T-cell (primary cell): ENCODE data around the gene TMEM234. TPM values are rescaled to one million over a fixed set of nuclear protein-coding genes. Genes with fewer than 3 reads are reported as not detected.

Experiments
- ATAC-seq, 4 experiments: fragments of 200-7000 bp in 3 of 4; fragments of 150-1000 bp in 1 of 4; cut with Tn5 transposase; replicated peaks in 1 of 4; 1 replicate in 3 of 4; 2 replicates in 1 of 4; pipeline ENCODE4 v1.10.0; 2021; ENCODE audit warnings: moderate library complexity in 3 of 4, mild to moderate bottlenecking in 2 of 4, moderate number of reproducible peaks in 1 of 4
- CTCF ChIA-PET, 2 donors: fragments of 300-600 bp; sonication (Branson Sonifier 250); formaldehyde crosslinking; loops; one replicate each; lab custom pipeline; 2022; ENCODE audit warnings: antibody characterized with exemption in 2 of 2; lab: Charles Lee
- POLR2A ChIA-PET, 2 donors: fragments of 300-600 bp; sonication (Branson Sonifier 250); formaldehyde crosslinking; loops; one replicate each; lab custom pipeline; 2022; ENCODE audit warnings: antibody characterized with exemption in 2 of 2; lab: Charles Lee
- DNase-seq, 35 experiments: peaks; one replicate each; pipeline versions ENCODE4 v3.0.0 to v3.0.0-alpha.2; 2013 to 2023
- H3K27ac ChIP-seq: one replicate; pipeline ENCODE4 v1.5.1; 2013; ENCODE audit warnings: low read length
- H3K27me3 ChIP-seq, 2 experiments: replicated peaks in 1 of 2; 1 replicate in 1 of 2; 2 replicates in 1 of 2; pipeline versions ENCODE4 v1.6.1 to v1.7.0; 2013; ENCODE audit warnings: low read length in 1 of 2, mixed read lengths in 1 of 2; ENCODE audit not compliant: control insufficient read depth in 2 of 2, insufficient read depth in 2 of 2; ENCODE audit errors: extremely low read depth in 1 of 2
- H3K36me3 ChIP-seq, 2 donors: 1 replicate in 1 of 2; 2 replicates in 1 of 2; pipeline versions ENCODE4 v1.6.1 to v1.7.0; 2013; ENCODE audit warnings: low read length in 1 of 2; ENCODE audit not compliant: control insufficient read depth in 2 of 2, insufficient read depth in 1 of 2; ENCODE audit errors: extremely low read depth in 1 of 2
- H3K4me1 ChIP-seq, 2 experiments: 1 replicate in 1 of 2; 2 replicates in 1 of 2; pipeline versions ENCODE4 v1.6.1 to v1.7.0; 2013; ENCODE audit warnings: low read length in 2 of 2, mixed read lengths in 1 of 2; ENCODE audit not compliant: insufficient read depth in 2 of 2, control insufficient read depth in 1 of 2; ENCODE audit errors: extremely low read depth in 1 of 2
- H3K4me3 ChIP-seq, 2 donors: 1 replicate in 1 of 2; 2 replicates in 1 of 2; pipeline versions ENCODE4 v1.5.1 to v1.7.0; 2013; ENCODE audit warnings: mild to moderate bottlenecking in 2 of 2, low read length in 1 of 2, moderate library complexity in 1 of 2; ENCODE audit not compliant: control insufficient read depth in 1 of 2; ENCODE audit errors: extremely low read depth in 1 of 2
- H3K9me3 ChIP-seq: 2 replicates; pipeline ENCODE4 v1.7.0; 2013
- H3K27ac Mint-ChIP-seq, 2 donors: one replicate each; pipeline ENCODE4 v1.8.0; 2020 to 2021; ENCODE audit warnings: mild to moderate bottlenecking in 2 of 2, mixed read lengths in 2 of 2
- H3K27me3 Mint-ChIP-seq, 2 donors: one replicate each; pipeline ENCODE4 v1.8.0; 2021 to 2022; ENCODE audit warnings: mixed read lengths in 2 of 2
- H3K36me3 Mint-ChIP-seq: one replicate; pipeline ENCODE4 v1.8.0; 2021; ENCODE audit warnings: mixed read lengths
- H3K4me1 Mint-ChIP-seq, 3 donors: one replicate each; pipeline ENCODE4 v1.8.0; 2020 to 2022; ENCODE audit warnings: mixed read lengths in 3 of 3, mild to moderate bottlenecking in 1 of 3
- H3K4me3 Mint-ChIP-seq, 3 donors: one replicate each; pipeline ENCODE4 v1.8.0; 2020 to 2022; ENCODE audit warnings: mild to moderate bottlenecking in 3 of 3, mixed read lengths in 3 of 3, moderate library complexity in 3 of 3
- H3K9me3 Mint-ChIP-seq, 3 donors: one replicate each; pipeline ENCODE4 v1.8.0; 2020 to 2022; ENCODE audit warnings: mixed read lengths in 3 of 3
- WGBS: methylation state at CpG from one replicate; pipeline ENCODE4 v1.1.5; 2013; ENCODE audit warnings: missing lambda C conversion rate; ENCODE audit not compliant: insufficient coverage; 5-methylcytosine and 5-hydroxymethylcytosine counted together
- total RNA-seq, 35 experiments: library from RNA in 6 of 35; stranded (reverse) in 6 of 35; fragments of 120-200 nt in 1 of 35; gene quantifications; one replicate each; pipeline versions ENCODE4 v1.2.1 to v1.2.4 and lab custom pipeline; 2013 to 2026

The TMEM234 gene
- total RNA-seq, 5 donors from 2014 or later (not counting 1 experiment from before 2014, with no cell fraction given), result 14.0 to 29.6 (median 26.0) TPM

DNA sequence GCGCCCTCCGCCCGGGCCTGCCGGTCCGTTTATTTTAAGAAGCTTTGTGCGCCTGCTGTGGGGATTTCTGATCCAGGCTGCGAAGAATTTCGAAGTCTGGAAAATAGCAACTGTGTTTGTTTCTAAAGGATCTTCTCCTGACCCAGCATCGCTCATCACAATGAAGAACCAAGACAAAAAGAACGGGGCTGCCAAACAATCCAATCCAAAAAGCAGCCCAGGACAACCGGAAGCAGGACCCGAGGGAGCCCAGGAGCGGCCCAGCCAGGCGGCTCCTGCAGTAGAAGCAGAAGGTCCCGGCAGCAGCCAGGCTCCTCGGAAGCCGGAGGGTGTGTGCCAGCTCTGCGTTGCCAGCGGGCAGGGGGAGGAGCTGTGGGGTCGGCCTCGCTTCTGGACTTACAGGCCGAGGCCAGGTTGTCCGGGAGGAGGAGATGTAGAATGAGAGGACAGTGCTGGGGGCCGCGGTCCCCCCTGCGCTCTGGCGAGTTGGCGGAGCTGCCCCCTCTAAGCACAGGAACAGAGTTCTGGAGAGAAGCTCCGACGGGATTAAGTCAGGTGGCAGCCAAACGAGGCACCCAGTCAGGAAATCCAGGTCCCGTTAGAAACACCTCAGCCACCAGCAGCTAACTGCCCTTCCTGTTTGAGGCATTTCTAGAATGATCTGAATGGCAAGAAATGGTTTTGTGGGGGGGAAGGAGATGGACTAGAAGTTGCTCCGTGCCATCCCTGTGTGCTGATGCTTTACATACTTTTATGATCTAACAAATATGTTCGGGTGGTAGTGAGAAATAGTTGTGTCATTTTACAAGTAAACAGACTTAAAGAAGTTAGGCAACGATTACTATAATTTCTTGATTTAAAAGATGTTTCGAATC is 41.7 kb downstream of the TMEM234 start:
- ATAC-seq (no peak), DNase-seq (peak in 11 of 35 experiments; percentile 2 to 43 (median 17))
- Mint-ChIP-seq H3K9me3 (no peaks in the 10 kb centered on the region), H3K27ac (peak overlapping the region; percentile 58 to 80), H3K27me3 (no peaks in the 10 kb centered on the region), H3K4me1 (peaks cover 44 to 46% (median 45%) of the 10 kb centered on the region in 3 donors), H3K4me3 (peak overlapping the region; percentile 87 to 93 (median 90)), H3K36me3 (peaks cover 28% of the 10 kb centered on the region)
- peaks cover 7 to 39% of the 10 kb centered on the region in 2 experiments for H3K4me1 ChIP-seq
- H3K4me3 ChIP-seq, result peak overlapping the region; percentile 86 to 91
- peak overlapping the region; percentile 65 for H3K27ac ChIP-seq
- no peaks in the 10 kb centered on the region for H3K9me3 ChIP-seq
- 1% methylated on average over 16 of the region's 36 CpGs for WGBS
- H3K27me3 ChIP-seq, result no peaks in the 10 kb centered on the region
- peaks cover 8 to 28% of the 10 kb centered on the region in 2 donors for H3K36me3 ChIP-seq
- ChIA-PET CTCF (no interaction called here), POLR2A (interaction anchor here in 1 of 2 donors (0.6 kb wide), 1 partner anchor 209 kb away, joined by 3 read pairs; no protein-coding TSS in a partner anchor)

DNA sequence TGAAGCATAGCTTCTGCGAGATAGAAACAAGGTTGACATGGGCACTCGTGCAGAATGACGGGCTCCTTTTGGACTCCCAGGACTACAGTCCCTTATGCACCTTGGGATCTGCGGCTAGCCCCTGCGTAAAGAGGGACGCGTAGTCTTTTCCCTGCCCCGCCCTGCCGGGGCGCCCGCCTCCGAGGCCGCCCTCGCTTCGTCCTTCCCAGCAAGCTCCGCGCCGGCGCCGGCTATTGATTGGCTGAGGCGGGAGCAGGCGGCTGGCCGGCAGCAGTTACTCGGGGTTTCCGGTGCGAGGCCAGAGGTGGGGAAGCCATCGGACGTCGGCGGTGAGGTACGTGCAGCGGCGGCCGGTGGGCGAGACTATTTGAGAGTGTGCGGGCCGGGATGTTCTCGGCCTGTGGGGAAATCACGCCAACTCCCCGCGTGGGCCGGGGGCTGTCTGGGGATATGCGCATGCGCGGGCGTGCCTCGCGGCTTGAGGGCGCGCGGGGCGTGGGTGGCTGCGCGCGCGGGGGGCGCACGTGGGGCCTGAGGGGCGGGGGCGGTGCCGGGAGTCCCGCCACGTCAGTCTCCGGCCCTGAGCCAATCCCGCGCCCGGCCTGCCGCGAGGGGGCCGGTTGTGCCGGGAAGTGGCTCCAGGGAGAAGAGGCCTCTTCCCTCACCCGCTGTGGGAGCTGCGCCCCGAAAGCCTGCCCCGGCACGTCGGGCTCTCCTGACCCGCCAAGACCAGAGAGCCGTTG is 42.5 kb downstream of the TMEM234 start, which contains the start of gene TXLNA:
Gene TXLNA (plus strand): TSS at position 233 of the 743 bp plus-strand sequence. CDS start 671 bp downstream, outside the sequence.
- Histone ChIP-seq H3K9me3 (no peaks in the 10 kb centered on the region), H3K27me3 (no peaks in the 10 kb centered on the region), H3K4me3 (peak within 1 kb of the TSS; percentile 86 to 91), H3K4me1 (peaks cover 7 to 37% of the 10 kb centered on the region in 2 experiments), H3K36me3 (peaks cover 12 to 23% of the 10 kb centered on the region in 2 donors), H3K27ac (peak within 1 kb of the TSS; percentile 65)
- Mint-ChIP-seq H3K4me1 (peaks cover 39 to 44% (median 41%) of the 10 kb centered on the region in 3 donors), H3K27ac (peak within 1 kb of the TSS; percentile 94 to 95), H3K36me3 (peaks cover 23% of the 10 kb centered on the region), H3K9me3 (no peaks in the 10 kb centered on the region), H3K4me3 (peak within 1 kb of the TSS; percentile 87 to 93 (median 90)), H3K27me3 (no peaks in the 10 kb centered on the region)
- POLR2A ChIA-PET, result interaction anchor here (0.6 to 1.0 kb wide), 5 partner anchors 71 to 210 kb away, joined by 3 to 17 read pairs (median 3); partner anchors contain the start of genes KPNA6 (in 1 of the 2) and MARCKSL1 (in 1 of the 2)
- under 1% methylated on average over 76 of the region's 79 CpGs for WGBS
- DNase-seq (peak; percentile 56 to 91 (median 78)), ATAC-seq (peak; percentile 89 to 92 (median 90))
- CTCF ChIA-PET, result interaction anchor here (0.5 to 0.6 kb wide), 2 partner anchors 69 to 748 kb away, joined by 3 to 4 read pairs; no protein-coding TSS in a partner anchor

DNA sequence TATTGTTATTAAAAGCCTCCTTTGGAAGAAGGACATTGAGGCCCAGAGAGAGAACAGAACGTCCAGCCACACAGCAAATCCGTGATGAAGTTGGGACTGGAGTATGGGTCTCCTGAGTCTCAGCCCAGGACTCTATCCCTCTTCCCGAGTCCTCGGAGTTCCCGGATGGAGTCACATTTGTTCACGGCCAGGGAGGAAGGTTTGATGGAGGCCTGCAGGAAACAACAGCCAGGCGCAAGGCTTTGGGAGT is 43.0 kb downstream of the TMEM234 start:
- Mint-ChIP-seq H3K4me3 (peak overlapping the region; percentile 87 to 93 (median 90)), H3K9me3 (no peaks in the 10 kb centered on the region), H3K4me1 (peaks cover 34 to 40% (median 36%) of the 10 kb centered on the region in 3 donors), H3K36me3 (peaks cover 22% of the 10 kb centered on the region), H3K27me3 (no peaks in the 10 kb centered on the region), H3K27ac (peak overlapping the region; percentile 94 to 95)
- WGBS, result 22% methylated on average over 7 of the region's 7 CpGs
- CTCF ChIA-PET, result interaction anchor here (0.5 to 0.6 kb wide), 2 partner anchors 70 to 748 kb away, joined by 3 to 4 read pairs; no protein-coding TSS in a partner anchor
- POLR2A ChIA-PET, result interaction anchor here (0.6 to 1.0 kb wide), 4 partner anchors 71 to 157 kb away, joined by 3 to 17 read pairs (median 4); partner anchors contain the start of genes KPNA6 (in 1 of the 2) and MARCKSL1 (in 1 of the 2)
- DNase-seq (no peak), ATAC-seq (no peak)
- H3K9me3 ChIP-seq, result no peaks in the 10 kb centered on the region
- no peaks in the 10 kb centered on the region for H3K27me3 ChIP-seq
- H3K4me3 ChIP-seq, result peak overlapping the region; percentile 58 to 91
- peak overlapping the region; percentile 65 for H3K27ac ChIP-seq
- peaks cover 7 to 35% of the 10 kb centered on the region in 2 experiments for H3K4me1 ChIP-seq
- H3K36me3 ChIP-seq, result peaks cover 8 to 18% of the 10 kb centered on the region in 2 donors

DNA sequence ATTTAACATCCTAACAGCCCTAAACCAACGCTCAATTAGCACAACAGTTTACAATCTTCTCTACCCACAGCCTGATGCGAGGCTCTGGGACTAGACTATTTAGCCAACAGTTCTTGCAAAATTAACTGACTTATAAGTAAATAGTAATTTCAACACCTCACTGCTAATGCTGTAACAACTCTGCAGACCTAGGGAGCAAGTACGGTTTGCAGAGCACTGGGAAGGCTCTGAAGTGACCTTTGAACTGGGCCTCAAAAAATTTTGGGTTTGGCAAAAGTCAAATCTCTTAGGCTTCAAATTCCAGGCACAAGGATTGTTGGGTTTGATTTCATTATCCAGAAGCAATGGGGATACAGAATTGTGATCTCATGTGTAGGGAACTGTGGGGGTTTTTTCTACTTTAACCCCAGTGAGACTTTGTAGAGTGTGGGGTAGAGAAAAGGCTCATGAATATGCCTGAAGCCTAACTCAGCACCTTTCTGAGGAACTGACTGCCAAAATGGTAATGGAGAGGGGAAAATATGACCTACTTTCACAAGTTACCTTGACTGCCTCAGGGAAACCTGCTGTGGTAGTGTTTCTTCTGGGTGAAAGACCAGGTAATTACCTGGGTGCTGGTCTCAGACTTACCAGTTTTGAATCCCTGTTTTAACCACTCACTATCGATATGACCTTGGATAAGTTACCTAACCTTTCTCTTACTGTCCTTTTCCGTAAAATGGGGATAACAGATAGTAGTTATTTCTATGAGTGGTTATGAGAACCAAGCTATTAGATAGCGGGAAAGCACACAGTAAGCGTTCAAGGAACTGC is 43.6 kb downstream of the TMEM234 start:
- H3K36me3 Mint-ChIP-seq, result peaks cover 18% of the 10 kb centered on the region
- H3K27me3 ChIP-seq, result no peaks in the 10 kb centered on the region
- peaks cover 4 to 15% of the 10 kb centered on the region in 2 donors for H3K36me3 ChIP-seq
- ChIA-PET POLR2A (interaction anchor here (0.6 to 1.0 kb wide), 4 partner anchors 70 to 158 kb away, joined by 3 to 17 read pairs (median 4); partner anchors contain the start of genes KPNA6 (in 1 of the 2) and MARCKSL1 (in 1 of the 2)), CTCF (no interaction called here)
- H3K4me1 ChIP-seq, result peaks cover 7 to 35% of the 10 kb centered on the region in 2 experiments
- H3K4me3 ChIP-seq, result peak overlapping the region in 1 of 2 donors; percentile 91
- peaks cover 31 to 37% (median 32%) of the 10 kb centered on the region in 3 donors for H3K4me1 Mint-ChIP-seq
- no peak for DNase-seq
- peak overlapping the region; percentile 94 to 95 for H3K27ac Mint-ChIP-seq
- WGBS, result 73% methylated on average over 3 of the region's 7 CpGs
- no peaks in the 10 kb centered on the region for H3K9me3 ChIP-seq
- peak overlapping the region; percentile 87 to 93 (median 90) for H3K4me3 Mint-ChIP-seq
- no peak for ATAC-seq
- H3K27ac ChIP-seq, result peak overlapping the region; percentile 65
- H3K9me3 Mint-ChIP-seq, result no peaks in the 10 kb centered on the region
- no peaks in the 10 kb centered on the region for H3K27me3 Mint-ChIP-seq

DNA sequence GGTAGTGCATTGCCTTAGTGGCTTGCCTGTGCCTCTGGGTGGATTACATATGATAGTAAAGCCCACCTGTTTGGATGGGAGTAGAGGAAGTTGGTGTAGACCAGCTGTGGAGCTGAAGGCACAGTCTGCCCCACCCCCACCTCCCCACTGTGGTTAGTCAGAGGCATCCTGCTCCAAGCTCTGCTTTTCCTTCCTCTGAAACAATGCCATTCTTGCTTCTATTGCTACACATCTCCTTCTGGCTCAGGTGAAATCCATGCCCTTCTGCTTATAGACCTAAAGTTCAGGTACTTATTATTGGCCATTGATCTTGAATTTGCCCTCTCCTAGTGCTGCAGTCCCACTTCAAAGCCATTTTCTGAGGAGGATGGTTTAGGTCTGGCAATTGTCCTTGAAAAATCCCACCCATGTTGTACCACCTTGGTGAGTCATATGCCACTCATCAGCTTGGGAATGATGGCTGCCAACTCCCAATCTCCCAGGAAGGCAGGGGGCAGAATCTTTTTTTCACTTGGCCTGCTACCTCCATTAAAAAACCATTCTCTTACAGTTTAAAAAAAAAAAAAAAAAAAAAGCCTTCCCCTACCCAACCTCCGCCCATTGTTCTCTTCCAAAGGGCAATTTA is 49.4 kb downstream of the TMEM234 start:
- ATAC-seq, result no peak
- ChIA-PET CTCF (interaction anchor here in 1 of 2 donors (0.7 kb wide), 2 partner anchors 61 to 193 kb away, joined by 3 to 4 read pairs; no protein-coding TSS in a partner anchor), POLR2A (interaction anchor here (0.6 kb wide), 4 partner anchors 11 to 604 kb away, joined by 3 to 9 read pairs (median 4); no protein-coding TSS in a partner anchor)
- no peaks in the 10 kb centered on the region for H3K9me3 ChIP-seq
- Mint-ChIP-seq H3K4me3 (no peak overlapping the region), H3K4me1 (peaks cover 12 to 13% (median 12%) of the 10 kb centered on the region in 3 donors), H3K27ac (peak overlapping the region in 1 of 2 donors; percentile 21), H3K9me3 (no peaks in the 10 kb centered on the region), H3K36me3 (peaks cover 47% of the 10 kb centered on the region), H3K27me3 (no peaks in the 10 kb centered on the region)
- no peak overlapping the region for H3K4me3 ChIP-seq
- H3K27me3 ChIP-seq, result no peaks in the 10 kb centered on the region
- no CpG with 5 or more reads among the region's 1 CpG for WGBS
- peaks cover 3 to 10% of the 10 kb centered on the region in 2 experiments for H3K4me1 ChIP-seq
- H3K36me3 ChIP-seq, result peaks cover 18 to 54% of the 10 kb centered on the region in 2 donors
- no peak overlapping the region for H3K27ac ChIP-seq
- no peak for DNase-seq
